ENCODE data around the gene AKR7A2. TPM values are rescaled to one million over a fixed set of nuclear protein-coding genes. Genes with fewer than 3 reads are reported as not detected.

The AKR7A2 gene
- total and polyA plus RNA-seq, 2 experiments from 2014 or later, result 20.8 to 53.6 TPM

GRCh38 chr1:19260211-19261138, 51.5 kb downstream of the AKR7A2 start (continued):
- no peak for TF ChIP-seq ZNF462 (CRISPR knock-in tag; IDR thresholded peaks at IDR 0.05)
- TF ChIP-seq REST (IDR thresholded peaks at IDR 0.05; ENCODE audit: unreplicated experiment), result no peak
- no peak for TF ChIP-seq EZH2phosphoT487 (IDR thresholded peaks at IDR 0.05; ENCODE audit: unreplicated experiment)
- no peak for TF ChIP-seq STAT1 (IDR thresholded peaks at IDR 0.05; ENCODE audit: unreplicated experiment)
- no peak for TF ChIP-seq ZNF331 (CRISPR knock-in tag; IDR thresholded peaks at IDR 0.05; ENCODE audit: low read depth)
- TF ChIP-seq POLR2AphosphoS5 (IDR thresholded peaks at IDR 0.05; ENCODE audit: low read depth), result no peak
- TF ChIP-seq ZNF114 (CRISPR knock-in tag; IDR thresholded peaks at IDR 0.05), result no peak
- no peak for TF ChIP-seq EZH2 (IDR thresholded peaks at IDR 0.05; ENCODE audit: low read depth, unreplicated experiment)
